ENCODE results near the gene MAPK13. TPM values are rescaled to one million over a fixed set of nuclear protein-coding genes. Genes with fewer than 3 reads are reported as not detected.

MAPK13 gene
- polyA plus RNA-seq, 1 donor from 2014 or later, result 47.1 TPM

GRCh38 chr6:36141961-36142360 is 11.6 kb downstream of the MAPK13 start:
- H3K27ac Mint-ChIP-seq, result peak overlapping the region in 1 of 3 donors; percentile 20
- H3K9me3 Mint-ChIP-seq, result no peaks in the 10 kb centered on the region
- peaks cover 2 to 9% (median 3%) of the 10 kb centered on the region in 3 donors for H3K4me1 Mint-ChIP-seq
- H3K4me3 Mint-ChIP-seq, result no peak overlapping the region
- peaks cover 7% of the 10 kb centered on the region for H3K36me3 Mint-ChIP-seq
- H3K27me3 Mint-ChIP-seq, result no peaks in the 10 kb centered on the region

GRCh38 chr6:36142971-36143838 is 12.9 kb downstream of the MAPK13 start:
- H3K4me3 Mint-ChIP-seq, result no peak overlapping the region
- H3K9me3 Mint-ChIP-seq, result peaks cover 0 to 1% (median under 1%) of the 10 kb centered on the region in 3 donors
- H3K27ac Mint-ChIP-seq, result no peak overlapping the region
- no peaks in the 10 kb centered on the region for H3K27me3 Mint-ChIP-seq
- H3K36me3 Mint-ChIP-seq, result peaks cover 7% of the 10 kb centered on the region
- H3K4me1 Mint-ChIP-seq, result peaks cover 9 to 16% (median 10%) of the 10 kb centered on the region in 3 donors

GRCh38 chr6:36145495-36145894 is 15.2 kb downstream of the MAPK13 start:
- Mint-ChIP-seq H3K27ac (no peak overlapping the region), H3K4me3 (no peak overlapping the region), H3K36me3 (peaks cover 7% of the 10 kb centered on the region), H3K9me3 (peaks cover 2 to 5% (median 4%) of the 10 kb centered on the region in 3 donors), H3K27me3 (no peaks in the 10 kb centered on the region), H3K4me1 (peaks cover 8 to 16% (median 9%) of the 10 kb centered on the region in 3 donors)

GRCh38 chr6:36147294-36147693 is 17.0 kb downstream of the MAPK13 start:
- H3K4me1 Mint-ChIP-seq, result peaks cover 6 to 16% (median 9%) of the 10 kb centered on the region in 3 donors
- no peaks in the 10 kb centered on the region for H3K27me3 Mint-ChIP-seq
- H3K4me3 Mint-ChIP-seq, result peak overlapping the region in 1 of 4 donors; percentile 60
- no peak overlapping the region for H3K27ac Mint-ChIP-seq
- peaks cover 2 to 5% (median 4%) of the 10 kb centered on the region in 3 donors for H3K9me3 Mint-ChIP-seq
- H3K36me3 Mint-ChIP-seq, result peaks cover 3% of the 10 kb centered on the region

GRCh38 chr6:36149476-36149875 is 19.2 kb downstream of the MAPK13 start:
- Mint-ChIP-seq H3K36me3 (peaks cover 7% of the 10 kb centered on the region), H3K9me3 (peaks cover 2 to 5% (median 4%) of the 10 kb centered on the region in 3 donors), H3K27me3 (no peaks in the 10 kb centered on the region), H3K4me1 (peaks cover 6 to 16% (median 9%) of the 10 kb centered on the region in 3 donors), H3K4me3 (no peak overlapping the region), H3K27ac (no peak overlapping the region)

- Mint-ChIP-seq H3K36me3 (peaks cover 11% of the 10 kb centered on the region), H3K27ac (no peak overlapping the region), H3K9me3 (peaks cover 2 to 5% (median 4%) of the 10 kb centered on the region in 3 donors), H3K27me3 (no peaks in the 10 kb centered on the region), H3K4me1 (peaks cover 6 to 16% (median 9%) of the 10 kb centered on the region in 3 donors), H3K4me3 (no peak overlapping the region)
Observed at GRCh38 chr6:36150283-36150682, 20.0 kb downstream of the MAPK13 start.

- H3K27ac Mint-ChIP-seq, result no peak overlapping the region
- peaks cover 13% of the 10 kb centered on the region for H3K36me3 Mint-ChIP-seq
- H3K4me3 Mint-ChIP-seq, result no peak overlapping the region
- H3K4me1 Mint-ChIP-seq, result no peaks in the 10 kb centered on the region
- peaks cover 0 to 5% (median 2%) of the 10 kb centered on the region in 3 donors for H3K9me3 Mint-ChIP-seq
- no peaks in the 10 kb centered on the region for H3K27me3 Mint-ChIP-seq
Observed at GRCh38 chr6:36154286-36154685, 24.0 kb downstream of the MAPK13 start.

GRCh38 chr6:36155662-36156061 is 25.3 kb downstream of the MAPK13 start:
- H3K4me1 Mint-ChIP-seq, result no peaks in the 10 kb centered on the region

GRCh38 chr6:36160147-36160760 is 29.9 kb downstream of the MAPK13 start:
- Mint-ChIP-seq H3K9me3 (peaks cover 2 to 12% (median 2%) of the 10 kb centered on the region in 3 donors), H3K4me3 (no peak overlapping the region), H3K4me1 (no peaks in the 10 kb centered on the region), H3K27me3 (no peaks in the 10 kb centered on the region), H3K36me3 (peaks cover 9% of the 10 kb centered on the region), H3K27ac (no peak overlapping the region)

More at GRCh38 chr6:36155662-36156061, 25.3 kb downstream of the MAPK13 start:
- H3K9me3 Mint-ChIP-seq, result peaks cover 2 to 12% (median 2%) of the 10 kb centered on the region in 3 donors
- peaks cover 13% of the 10 kb centered on the region for H3K36me3 Mint-ChIP-seq
- no peak overlapping the region for H3K27ac Mint-ChIP-seq
- H3K4me3 Mint-ChIP-seq, result peak overlapping the region in 1 of 4 donors; percentile 44
- H3K27me3 Mint-ChIP-seq, result no peaks in the 10 kb centered on the region

DNA sequence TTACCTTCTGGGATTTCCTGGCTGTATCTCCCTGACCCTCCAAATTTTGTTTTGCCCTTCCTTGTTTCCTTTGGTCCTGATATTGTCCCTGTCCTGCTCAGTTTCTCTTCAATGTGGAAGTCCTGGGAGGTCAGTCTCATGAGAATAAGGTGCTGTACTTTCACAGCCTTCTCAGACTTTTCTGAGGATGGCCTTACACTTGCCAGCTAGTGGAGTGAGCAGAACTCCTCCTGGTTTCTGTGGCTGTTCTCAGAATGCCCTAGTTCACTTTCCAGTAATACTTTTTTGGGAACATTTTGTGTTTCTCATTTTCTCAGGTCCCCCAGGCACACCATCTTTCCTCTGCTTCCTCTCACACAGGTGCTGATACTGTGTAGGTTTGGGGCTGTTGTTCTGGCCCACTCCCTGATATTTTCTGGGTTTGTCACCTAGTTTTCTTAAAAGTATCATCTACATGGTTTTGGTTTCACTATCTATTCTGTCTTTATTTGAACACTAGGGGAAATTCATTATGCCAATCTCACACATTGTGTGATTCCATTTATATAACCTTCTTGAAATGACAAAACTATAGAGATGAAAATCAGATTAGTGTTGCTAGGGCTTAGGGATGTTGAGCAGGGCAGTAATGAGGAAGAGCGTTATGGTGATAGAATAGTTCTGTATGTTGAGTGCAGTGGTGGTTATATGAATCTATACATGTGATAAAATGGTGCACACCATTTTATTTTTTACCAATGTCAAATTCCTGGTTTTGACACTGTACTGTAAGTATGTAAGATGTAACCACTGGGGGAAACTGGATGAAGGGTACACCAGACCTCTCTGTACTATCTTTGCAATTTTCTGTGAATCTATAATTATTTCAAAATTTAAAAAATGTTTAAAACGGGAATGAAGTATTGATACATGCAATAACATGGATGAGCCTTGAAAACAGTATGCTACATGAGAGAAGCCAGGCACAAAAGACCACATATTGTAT is 39.0 kb downstream of the MAPK13 start:
- Mint-ChIP-seq H3K4me3 (no peak overlapping the region), H3K36me3 (peaks cover 9% of the 10 kb centered on the region), H3K9me3 (peaks cover 0 to 2% (median 0%) of the 10 kb centered on the region in 3 donors), H3K27ac (peak overlapping the region in 1 of 3 donors; percentile 60), H3K27me3 (no peaks in the 10 kb centered on the region), H3K4me1 (peaks cover 5 to 11% (median 8%) of the 10 kb centered on the region in 3 donors)

GRCh38 chr6:36170704-36171103 is 40.4 kb downstream of the MAPK13 start:
- Mint-ChIP-seq H3K9me3 (peaks cover 0 to 2% (median 0%) of the 10 kb centered on the region in 3 donors), H3K27me3 (no peaks in the 10 kb centered on the region), H3K27ac (no peak overlapping the region), H3K36me3 (peaks cover 11% of the 10 kb centered on the region), H3K4me1 (peaks cover 5 to 11% (median 8%) of the 10 kb centered on the region in 3 donors), H3K4me3 (no peak overlapping the region)

- H3K36me3 Mint-ChIP-seq, result peaks cover 15% of the 10 kb centered on the region
- peaks cover 0 to 2% (median 0%) of the 10 kb centered on the region in 3 donors for H3K9me3 Mint-ChIP-seq
- peaks cover 5 to 11% (median 8%) of the 10 kb centered on the region in 3 donors for H3K4me1 Mint-ChIP-seq
- H3K27ac Mint-ChIP-seq, result no peak overlapping the region
- H3K27me3 Mint-ChIP-seq, result no peaks in the 10 kb centered on the region
- peak overlapping the region in 1 of 4 donors; percentile 45 for H3K4me3 Mint-ChIP-seq
Observed at GRCh38 chr6:36171573-36171972, 41.3 kb downstream of the MAPK13 start.

- H3K4me1 Mint-ChIP-seq, result no peaks in the 10 kb centered on the region
- H3K27me3 Mint-ChIP-seq, result no peaks in the 10 kb centered on the region
- H3K9me3 Mint-ChIP-seq, result peaks cover 5 to 13% (median 11%) of the 10 kb centered on the region in 3 donors
- H3K36me3 Mint-ChIP-seq, result peaks cover 34% of the 10 kb centered on the region
- no peak overlapping the region for H3K4me3 Mint-ChIP-seq
- no peak overlapping the region for H3K27ac Mint-ChIP-seq
Observed at GRCh38 chr6:36177166-36177565, 46.9 kb downstream of the MAPK13 start.

DNA sequence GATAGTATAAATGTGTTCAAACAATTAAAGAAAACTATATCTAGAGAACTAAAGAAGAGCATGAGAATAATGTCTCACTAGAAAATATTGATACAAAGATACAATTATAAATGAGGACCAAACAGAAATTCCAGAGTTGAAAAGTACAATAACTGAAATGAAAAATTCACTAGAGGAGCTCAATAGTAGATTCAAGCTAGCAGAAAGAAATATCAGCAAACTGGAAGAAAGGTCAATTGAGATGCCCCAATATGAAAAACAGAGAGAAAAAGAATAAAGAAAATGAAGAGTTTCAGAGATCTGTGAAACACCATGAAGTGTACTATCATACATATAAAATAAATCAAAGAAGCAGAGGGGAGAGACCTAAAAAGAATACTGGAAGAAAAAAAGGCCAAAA is 48.2 kb downstream of the MAPK13 start:
- Mint-ChIP-seq H3K27me3 (no peaks in the 10 kb centered on the region), H3K4me1 (no peaks in the 10 kb centered on the region), H3K9me3 (peaks cover 5 to 13% (median 13%) of the 10 kb centered on the region in 3 donors), H3K36me3 (peaks cover 30% of the 10 kb centered on the region), H3K27ac (no peak overlapping the region), H3K4me3 (no peak overlapping the region)

Measured in IgD-negative memory B cell (primary cell).